ENCODE data around the gene RTP5. TPM values are rescaled to one million over a fixed set of nuclear protein-coding genes. Genes with fewer than 3 reads are reported as not detected.

RTP5 gene
- total and polyA plus RNA-seq, 2 donors (not counting 1 experiment from before 2014, with no cell fraction given) = not detected

DNA sequence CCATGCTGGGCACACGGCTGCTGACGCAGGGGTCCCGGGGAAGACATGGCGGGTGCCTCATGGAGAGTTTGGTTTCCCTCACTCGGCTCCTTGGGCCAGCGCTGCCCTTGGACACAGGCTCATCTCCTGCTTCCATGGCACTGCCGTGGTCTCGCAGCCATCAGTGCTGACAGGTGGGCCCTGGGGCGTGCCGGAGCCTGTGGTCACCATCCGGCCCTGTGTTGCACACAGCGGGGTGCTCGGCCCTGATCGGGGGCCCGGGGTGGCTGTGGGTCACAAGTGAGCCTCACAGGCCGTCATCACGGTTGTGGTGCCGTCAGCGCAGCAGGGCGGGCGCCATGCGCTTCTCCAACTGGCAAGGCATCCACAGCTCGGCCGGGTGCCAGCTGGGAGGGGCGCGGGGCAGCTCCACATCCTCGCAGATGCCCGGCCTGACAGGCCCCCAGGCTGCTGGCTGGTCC is 582 bp downstream of the RTP5 start:
- H3K27ac ChIP-seq (ENCODE audit: low read length in 2 of 2) = no peak overlapping the region
- no peaks in the 10 kb centered on the region for H4K20me1 ChIP-seq (ENCODE audit: control insufficient read depth, insufficient read depth, low read length, poor library complexity, severe bottlenecking)
- POLR2A ChIA-PET = no interaction called here
- Mint-ChIP-seq H3K27ac (no peak overlapping the region), H3K9me3 (ENCODE audit: insufficient read depth) (no peaks in the 10 kb centered on the region), H3K27me3 (peaks cover 9% of the 10 kb centered on the region), H3K4me3 (no peak overlapping the region), H3K4me1 (peaks cover 15% of the 10 kb centered on the region)
- no peak overlapping the region for H2AFZ ChIP-seq (ENCODE audit: insufficient read depth, low read depth, low read length, poor library complexity, severe bottlenecking)
- H3K79me2 ChIP-seq (ENCODE audit: control insufficient read depth, insufficient read depth, low read length) = no peaks in the 10 kb centered on the region
- CTCF ChIA-PET = interaction anchor here (1.0 kb wide), 1 partner anchor 9 kb away, joined by 3 read pairs; no protein-coding TSS in a partner anchor
- peaks cover 0 to 28% (median 14%) of the 10 kb centered on the region in 4 experiments for H3K27me3 ChIP-seq (replicated peaks in 1 of 4; ENCODE audit: control extremely low read depth in 1 of 4, control insufficient read depth in 3 of 4, insufficient read depth in 4 of 4, low read length in 3 of 4)
- TF ChIP-seq, protein P1, sequence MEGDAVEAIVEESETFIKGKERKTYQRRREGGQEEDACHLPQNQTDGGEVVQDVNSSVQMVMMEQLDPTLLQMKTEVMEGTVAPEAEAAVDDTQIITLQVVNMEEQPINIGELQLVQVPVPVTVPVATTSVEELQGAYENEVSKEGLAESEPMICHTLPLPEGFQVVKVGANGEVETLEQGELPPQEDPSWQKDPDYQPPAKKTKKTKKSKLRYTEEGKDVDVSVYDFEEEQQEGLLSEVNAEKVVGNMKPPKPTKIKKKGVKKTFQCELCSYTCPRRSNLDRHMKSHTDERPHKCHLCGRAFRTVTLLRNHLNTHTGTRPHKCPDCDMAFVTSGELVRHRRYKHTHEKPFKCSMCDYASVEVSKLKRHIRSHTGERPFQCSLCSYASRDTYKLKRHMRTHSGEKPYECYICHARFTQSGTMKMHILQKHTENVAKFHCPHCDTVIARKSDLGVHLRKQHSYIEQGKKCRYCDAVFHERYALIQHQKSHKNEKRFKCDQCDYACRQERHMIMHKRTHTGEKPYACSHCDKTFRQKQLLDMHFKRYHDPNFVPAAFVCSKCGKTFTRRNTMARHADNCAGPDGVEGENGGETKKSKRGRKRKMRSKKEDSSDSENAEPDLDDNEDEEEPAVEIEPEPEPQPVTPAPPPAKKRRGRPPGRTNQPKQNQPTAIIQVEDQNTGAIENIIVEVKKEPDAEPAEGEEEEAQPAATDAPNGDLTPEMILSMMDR (IDR thresholded peaks at IDR 0.05) = no peak
- no peak for TF ChIP-seq EZH2 (IDR thresholded peaks at IDR 0.05; ENCODE audit: borderline replicate concordance, insufficient read depth, low read depth, low read length, poor library complexity, severe bottlenecking)
- no peak overlapping the region for H3K4me2 ChIP-seq (replicated peaks; ENCODE audit: low read depth, low read length, poor library complexity, severe bottlenecking)
- ATAC-seq (ENCODE audit: low read depth) = no peak
- no peak for DNase-seq
- intact Hi-C loops (cut with micrococcal nuclease) = no loop called here
- WGBS (ENCODE audit: insufficient coverage) = 97% methylated on average over 28 of the region's 28 CpGs
- no peaks in the 10 kb centered on the region for H3K36me3 ChIP-seq (replicated peaks in 1 of 2; ENCODE audit: control extremely low read depth in 1 of 2, control insufficient read depth in 1 of 2, extremely low read depth in 1 of 2, insufficient read depth in 2 of 2, low read length in 1 of 2)
- no peak overlapping the region for H3K9ac ChIP-seq (ENCODE audit: low read length)
- no peak overlapping the region for H3K4me3 ChIP-seq (ENCODE audit: control extremely low read depth in 1 of 5, extremely low read depth in 1 of 5, insufficient read depth in 1 of 5, low read depth in 2 of 5, low read length in 4 of 5)
- peaks cover 8 to 35% of the 10 kb centered on the region in 2 donors for H3K4me1 ChIP-seq (ENCODE audit: control insufficient read depth in 2 of 2, insufficient read depth in 2 of 2, low read length in 2 of 2)
- peaks cover 0 to 8% (median 0%) of the 10 kb centered on the region in 3 donors for H3K9me3 ChIP-seq (ENCODE audit: control extremely low read depth in 1 of 3, control insufficient read depth in 2 of 3, insufficient read depth in 1 of 3, low read length in 2 of 3)

All from B cell (primary cell).